HCT116 (cell line): ENCODE measurements around the gene ZBTB16. TPM values are rescaled to one million over a fixed set of nuclear protein-coding genes. Genes with fewer than 3 reads are reported as not detected.

Source experiments
- ATAC-seq: fragments of 200-7000 bp; cut with Tn5 transposase; 2 replicates; pipeline ENCODE4 v1.9.1; 2020; ENCODE audit warnings: mild to moderate bottlenecking, moderate library complexity
- BruUV-seq: library from RNA; stranded (reverse); fragments of 400-500 nt; replicated peaks from 2 replicates; lab custom pipeline; 2021; lab: Mats Ljungman, UMichigan
- CTCF ChIA-PET: fragments of 300-600 bp; sonication (Branson Sonifier 250); formaldehyde crosslinking; loops from one replicate; lab custom pipeline; 2021; ENCODE audit warnings: antibody characterized with exemption; lab: Charles Lee
- POLR2A ChIA-PET: fragments of 300-600, 350-600 bp; sonication (Branson Sonifier 250); formaldehyde crosslinking; loops from one replicate; lab custom pipeline; 2021; ENCODE audit warnings: antibody characterized with exemption; lab: Charles Lee
- RAD21 ChIA-PET, 2 experiments: fragments of 300-600 bp; sonication (Branson Sonifier 250); formaldehyde crosslinking; loops; one replicate each; lab custom pipeline; 2023; ENCODE audit warnings: low total read pairs in 2 of 2; ENCODE audit not compliant: uncharacterized antibody in 2 of 2, unreplicated experiment in 2 of 2, low non-redundant PET in 1 of 2; lab: Charles Lee
- DNase-seq: peaks from one replicate; pipeline ENCODE4 v3.0.0-alpha.2; 2010; ENCODE audit warnings: low read depth, low spot score
- H2AFZ ChIP-seq: fragments of 200-600 bp; shearing (Covaris generic), sonication (generic); 2 replicates; pipeline ENCODE4 v1.6.1; 2017; ENCODE audit warnings: low read depth, mixed run types, mixed read lengths, antibody characterized with exemption, low read length; ENCODE audit not compliant: poor library complexity, severe bottlenecking
- H3K27ac ChIP-seq: 2 replicates; pipeline ENCODE4 v1.5.1; 2012; ENCODE audit warnings: low read depth, low read length
- H3K27me3 ChIP-seq: fragments of 200-600 bp; sonication (generic); 2 replicates; pipeline ENCODE4 v1.6.1; 2016; ENCODE audit warnings: mixed run types, low read length, mixed read lengths; ENCODE audit not compliant: insufficient read depth
- H3K36me3 ChIP-seq, 2 experiments: fragments of 200-500 bp in 1 of 2; fragments of 200-600 bp in 1 of 2; sonication (Bioruptor generic) in 1 of 2; sonication (generic) in 1 of 2; 2 replicates each; pipeline versions ENCODE4 v1.5.1 to v1.6.1; 2014 to 2016; ENCODE audit warnings: low read length in 2 of 2, inconsistent platforms in 1 of 2, mixed read lengths in 1 of 2, mixed run types in 1 of 2; ENCODE audit not compliant: insufficient read depth in 2 of 2, control insufficient read depth in 1 of 2
- H3K4me1 ChIP-seq, 2 experiments: fragments of 200-600 bp in 1 of 2; sonication (generic) in 1 of 2; 2 replicates each; pipeline versions ENCODE4 v1.5.1 to v1.6.1; 2012 to 2017; ENCODE audit warnings: low read length in 2 of 2, inconsistent platforms in 1 of 2, mild to moderate bottlenecking in 1 of 2, mixed read lengths in 1 of 2, mixed run types in 1 of 2, moderate library complexity in 1 of 2; ENCODE audit not compliant: insufficient read depth in 2 of 2, control insufficient read depth in 1 of 2
- H3K4me2 ChIP-seq: fragments of 200-600 bp; sonication (generic); 2 replicates; pipeline ENCODE4 v1.6.1; 2017; ENCODE audit warnings: mixed run types, low read length, mixed read lengths
- H3K4me3 ChIP-seq, 2 experiments: fragments of 200-600 bp in 1 of 2; sonication (generic) in 1 of 2; replicated peaks in 1 of 2; 2 replicates each; pipeline ENCODE4 v1.5.1; 2011 to 2016; ENCODE audit warnings: low read length in 2 of 2, control low read depth in 1 of 2, low read depth in 1 of 2, mild to moderate bottlenecking in 1 of 2, mixed read lengths in 1 of 2, mixed run types in 1 of 2
- H3K79me2 ChIP-seq: fragments of 200-600 bp; sonication (generic); 2 replicates; pipeline ENCODE4 v1.6.1; 2017; ENCODE audit warnings: mild to moderate bottlenecking, mixed run types, low read length, moderate library complexity, mixed read lengths; ENCODE audit not compliant: insufficient read depth
- H3K9ac ChIP-seq: fragments of 200-600 bp; sonication (generic); 2 replicates; pipeline ENCODE4 v1.6.1; 2016; ENCODE audit warnings: low read length, mixed read lengths
- H3K9me2 ChIP-seq: fragments of 200-600 bp; sonication (generic), shearing (Covaris generic); 2 replicates; pipeline ENCODE4 v1.6.1; 2017; ENCODE audit warnings: mixed run types, mild to moderate bottlenecking, moderate library complexity; ENCODE audit not compliant: insufficient read depth
- H3K9me3 ChIP-seq, 2 experiments: fragments of 200-500 bp in 1 of 2; fragments of 200-600 bp in 1 of 2; sonication (Bioruptor generic) in 1 of 2; sonication (generic) in 1 of 2; 2 replicates each; pipeline ENCODE4 v1.6.1; 2014 to 2017; ENCODE audit warnings: low read length in 2 of 2, mixed read lengths in 2 of 2, inconsistent platforms in 1 of 2, low read depth in 1 of 2, mild to moderate bottlenecking in 1 of 2, mixed run types in 1 of 2, moderate library complexity in 1 of 2; ENCODE audit not compliant: control insufficient read depth in 1 of 2, insufficient read depth in 1 of 2
- H4K20me1 ChIP-seq: fragments of 200-600 bp; sonication (generic), shearing (Covaris generic); 2 replicates; pipeline ENCODE4 v1.6.1; 2017; ENCODE audit warnings: mixed run types, mild to moderate bottlenecking, moderate library complexity; ENCODE audit not compliant: insufficient read depth
- CTCF ChIP-seq, 3 experiments: fragments of 200-600 bp in 1 of 3; sonication (generic) in 1 of 3; IDR thresholded peaks in 2 of 3; conservative IDR thresholded peaks in 1 of 3; 2 replicates each; pipeline ENCODE4 v1.5.1; 2012 to 2017; ENCODE audit warnings: low read depth in 2 of 3, low read length in 2 of 3, antibody characterized with exemption in 1 of 3, borderline replicate concordance in 1 of 3, control low read depth in 1 of 3, mild to moderate bottlenecking in 1 of 3, mixed read lengths in 1 of 3, mixed run types in 1 of 3, moderate library complexity in 1 of 3; ENCODE audit not compliant: insufficient read depth in 1 of 3
- POLR2A ChIP-seq: IDR thresholded peaks from 2 replicates; pipeline ENCODE4 v1.7.0; 2011; ENCODE audit warnings: borderline replicate concordance; ENCODE audit not compliant: insufficient read depth, insufficient read length; ENCODE audit errors: extremely low read depth
- RAD21 ChIP-seq: IDR thresholded peaks from 2 replicates; pipeline ENCODE4 v1.6.1; 2012; ENCODE audit warnings: low read depth, mild to moderate bottlenecking
- ZBTB33 ChIP-seq: IDR thresholded peaks from 2 replicates; pipeline ENCODE4 v1.6.1; 2011; ENCODE audit warnings: mild to moderate bottlenecking, low read length, moderate library complexity; ENCODE audit not compliant: insufficient replicate concordance; ENCODE audit errors: extremely low read depth
- intact Hi-C: fragments of 100-400 bp; cut with micrococcal nuclease; formaldehyde crosslinking; loops from 2 replicates; pipeline ENCODE4 v1.10.0; 2022
- total RNA-seq: library from RNA; stranded (reverse); gene quantifications from one replicate; pipeline ENCODE4 v1.2.1, GENCODE V29; 2021; ENCODE audit not compliant: unreplicated experiment

The ZBTB16 gene
- total RNA-seq, 1 experiment from 2014 or later, result 0.30 TPM

GRCh38 chr11:114262681-114263512 lies 203.4 kb downstream of the ZBTB16 start:
- no peaks in the 10 kb centered on the region for H3K36me3 ChIP-seq
- CTCF ChIA-PET, result interaction anchor here (0.6 to 6.6 kb wide), 11 partner anchors 243 to 1468 kb away, joined by 3 to 74 read pairs (median 4); partner anchors contain the start of genes HTR3A and ZW10
- no peak overlapping the region for H3K9ac ChIP-seq
- RAD21 ChIA-PET, result interaction anchor here (0.6 to 3.1 kb wide), 3 partner anchors 367 to 457 kb away, joined by 3 to 10 read pairs (median 3); no protein-coding TSS in a partner anchor
- no peak overlapping the region; the same call in 1 of the 2 replicates for H3K4me2 ChIP-seq
- BruUV-seq, result no TSS peak
- intact Hi-C loops, result loop anchor here (1.0 to 5.0 kb wide), 3 partner anchors 81 to 1976 kb away; no protein-coding TSS in a partner anchor
- ATAC-seq, result peak; percentile 87
- no peaks in the 10 kb centered on the region for H4K20me1 ChIP-seq
- TF ChIP-seq POLR2A, result no peak
- no peak for TF ChIP-seq ZBTB33
- peak; percentile 79 for TF ChIP-seq RAD21
- TF ChIP-seq CTCF (IDR thresholded peaks at IDR 0.05 in 2 of 3, conservative IDR thresholded peaks at IDR 0.05 in 1 of 3; ENCODE audit: borderline replicate concordance in 1 of 3, insufficient read depth in 1 of 3, low read depth in 2 of 3, low read length in 2 of 3), result peak; percentile 37 to 67 (median 62); a peak in 5 of 6 replicates
- H2AFZ ChIP-seq, result no peak overlapping the region
- H3K27ac ChIP-seq, result no peak overlapping the region
- no peaks in the 10 kb centered on the region for H3K9me2 ChIP-seq
- POLR2A ChIA-PET, result no interaction called here
- no peaks in the 10 kb centered on the region for H3K4me1 ChIP-seq
- H3K9me3 ChIP-seq, result no peaks in the 10 kb centered on the region
- H3K27me3 ChIP-seq, result peaks cover 25% of the 10 kb centered on the region; the same call in 1 of the 2 replicates
- H3K4me3 ChIP-seq, result no peak overlapping the region
- no peaks in the 10 kb centered on the region for H3K79me2 ChIP-seq
- peak; percentile 26 for DNase-seq
